ENCODE measurements around the gene NTNG1. TPM values are rescaled to one million over a fixed set of nuclear protein-coding genes. Genes with fewer than 3 reads are reported as not detected.

The NTNG1 gene
- total RNA-seq, 4 donors from 2014 or later = 0.78 to 4.2 (median 2.4) TPM

GRCh38 chr1:107378866-107379265 lies 238.0 kb downstream of the NTNG1 start:
- WGBS = 90% methylated on average over 2 of the region's 2 CpGs

GRCh38 chr1:107379826-107380225 lies 239.0 kb downstream of the NTNG1 start:
- Histone ChIP-seq H3K4me1 (no peaks in the 10 kb centered on the region), H3K27me3 (no peaks in the 10 kb centered on the region), H3K36me3 (no peaks in the 10 kb centered on the region), H3K4me3 (no peak overlapping the region), H3K9me3 (no peaks in the 10 kb centered on the region), H3K27ac (replicated peaks in 1 of 4) (no peak overlapping the region)
- intact Hi-C loops (cut with DNase I) = no loop called here
- DNase-seq (ENCODE audit: extremely low spot score) = no peak
- TF ChIP-seq POLR2A (IDR thresholded peaks at IDR 0.05; ENCODE audit: low read depth) = no peak
- TF ChIP-seq CTCF (IDR thresholded peaks at IDR 0.05) = no peak
- TF ChIP-seq EP300 (IDR thresholded peaks at IDR 0.05) = no peak
- no peak for TF ChIP-seq POLR2AphosphoS5 (IDR thresholded peaks at IDR 0.05)

More at GRCh38 chr1:107378866-107379265, 238.0 kb downstream of the NTNG1 start:
- Histone ChIP-seq H3K27me3 (no peaks in the 10 kb centered on the region), H3K27ac (replicated peaks in 1 of 4) (no peak overlapping the region), H3K4me3 (no peak overlapping the region), H3K36me3 (no peaks in the 10 kb centered on the region), H3K9me3 (no peaks in the 10 kb centered on the region), H3K4me1 (no peaks in the 10 kb centered on the region)
- TF ChIP-seq POLR2A (IDR thresholded peaks at IDR 0.05; ENCODE audit: low read depth) (no peak), POLR2AphosphoS5 (IDR thresholded peaks at IDR 0.05) (no peak), CTCF (IDR thresholded peaks at IDR 0.05) (no peak), EP300 (IDR thresholded peaks at IDR 0.05) (no peak)
- intact Hi-C loops (cut with DNase I) = no loop called here
- no peak for DNase-seq (ENCODE audit: extremely low spot score)

- no peak overlapping the region for H3K4me3 ChIP-seq
- H3K9me3 ChIP-seq = no peaks in the 10 kb centered on the region
- H3K27ac ChIP-seq (replicated peaks in 1 of 4) = no peak overlapping the region
- H3K4me1 ChIP-seq = no peaks in the 10 kb centered on the region
- H3K27me3 ChIP-seq = no peaks in the 10 kb centered on the region
- no peaks in the 10 kb centered on the region for H3K36me3 ChIP-seq
- TF ChIP-seq POLR2AphosphoS5 (IDR thresholded peaks at IDR 0.05) = no peak
- no peak for TF ChIP-seq EP300 (IDR thresholded peaks at IDR 0.05)
- no peak for TF ChIP-seq CTCF (IDR thresholded peaks at IDR 0.05)
- no peak for TF ChIP-seq POLR2A (IDR thresholded peaks at IDR 0.05; ENCODE audit: low read depth)
- intact Hi-C loops (cut with DNase I) = no loop called here
- no peak for DNase-seq (ENCODE audit: extremely low spot score)
- WGBS = 76% methylated on average over 15 of the region's 15 CpGs
Observed at GRCh38 chr1:107389410-107390396, 248.9 kb downstream of the NTNG1 start.

GRCh38 chr1:107394301-107394700 lies 253.5 kb downstream of the NTNG1 start:
- no peak for DNase-seq (ENCODE audit: extremely low spot score)
- no peak overlapping the region for H3K27ac ChIP-seq (replicated peaks in 1 of 4)
- H3K27me3 ChIP-seq = no peaks in the 10 kb centered on the region
- H3K4me1 ChIP-seq = no peaks in the 10 kb centered on the region
- intact Hi-C loops (cut with DNase I) = no loop called here
- no peaks in the 10 kb centered on the region for H3K9me3 ChIP-seq
- no peak overlapping the region for H3K4me3 ChIP-seq
- WGBS = 93% methylated on average over 3 of the region's 3 CpGs
- H3K36me3 ChIP-seq = no peaks in the 10 kb centered on the region
- no peak for TF ChIP-seq POLR2A (IDR thresholded peaks at IDR 0.05; ENCODE audit: low read depth)
- no peak for TF ChIP-seq EP300 (IDR thresholded peaks at IDR 0.05)
- no peak for TF ChIP-seq CTCF (IDR thresholded peaks at IDR 0.05)

Measured in esophagus muscularis mucosa (tissue), 4 donors.